T-helper 9 cell (primary cell): ENCODE measurements around the gene TENT4B.
"Not testable (repeated sequence)": the region's sequence is repeated elsewhere in the genome, so short reads cannot be mapped to it uniquely, and the experiment has no call there.

Experiments used
- DNase-seq: peaks from one replicate; pipeline ENCODE4 v3.0.0-alpha.2; 2020

The TENT4B gene

DNA sequence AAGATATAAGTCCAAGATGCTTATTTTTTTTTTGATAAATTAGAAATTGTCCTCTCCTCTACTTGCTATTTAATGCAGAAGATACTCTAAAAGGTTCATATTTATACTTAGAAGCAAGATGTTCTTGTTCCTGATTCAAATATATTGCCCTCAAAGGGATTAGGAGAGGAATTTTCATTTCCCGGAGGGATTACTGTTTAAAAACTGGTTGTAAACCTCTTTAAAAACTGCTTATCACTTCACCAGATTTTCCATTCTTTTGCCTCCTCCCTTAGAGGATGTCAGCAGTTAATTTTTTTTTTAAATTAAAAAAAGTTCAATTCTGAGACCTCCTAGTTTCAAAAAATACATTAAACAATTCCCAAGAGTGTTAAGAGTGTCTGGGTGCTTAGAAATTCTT is 2.8 kb downstream of the TENT4B start:
- no peak for DNase-seq

DNA sequence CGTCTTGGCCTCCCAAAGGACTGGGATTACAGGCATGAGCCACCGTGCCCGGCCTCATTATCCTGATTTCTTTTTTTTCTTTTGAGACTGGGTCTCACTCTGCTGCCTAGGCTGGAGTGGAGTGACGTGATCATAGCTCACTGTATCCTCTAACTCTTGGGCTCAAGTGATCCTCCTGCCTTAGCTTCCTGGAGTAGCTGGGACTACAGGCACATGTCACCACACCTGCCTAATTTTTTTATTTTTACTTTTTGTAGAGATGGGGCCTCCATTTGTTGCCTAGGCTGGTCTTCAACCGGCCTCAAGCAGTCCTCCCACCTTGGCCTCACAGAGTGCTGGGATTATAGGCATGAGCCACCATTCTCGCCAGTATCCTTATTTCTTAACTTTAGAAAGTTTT is 3.5 kb downstream of the TENT4B start:
- DNase-seq: no peak

DNA sequence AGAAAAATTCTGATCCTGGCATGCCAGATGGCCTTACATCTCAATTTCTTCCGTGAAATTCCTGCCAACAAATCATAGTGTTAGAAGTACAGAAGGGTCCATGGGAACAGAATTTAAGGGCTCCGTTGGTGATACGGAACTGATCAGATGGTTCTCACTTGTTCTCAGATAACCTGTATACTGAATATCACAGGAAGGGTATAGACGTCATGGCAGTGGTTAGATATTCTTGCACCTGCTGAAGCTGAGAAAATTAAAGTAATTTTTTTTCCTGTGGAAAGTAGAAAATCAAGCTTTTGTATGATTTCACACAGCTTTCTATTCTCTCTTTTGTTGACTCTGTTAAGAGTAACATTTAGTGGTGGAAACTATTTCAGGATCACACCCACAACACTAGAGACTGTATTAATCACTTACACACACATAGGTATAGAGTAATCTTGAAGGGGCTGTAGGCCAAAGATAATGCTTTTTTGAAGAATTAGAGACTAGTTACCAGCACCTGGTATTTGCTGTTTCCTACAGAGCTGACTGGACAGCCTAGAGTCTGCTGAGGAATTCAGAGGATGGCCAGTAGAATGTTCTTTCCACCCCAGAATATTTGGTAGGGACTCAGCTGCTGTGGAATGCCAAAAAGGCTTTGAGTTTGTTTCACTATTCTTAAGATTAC is 7.5 kb downstream of the TENT4B start:
- DNase-seq: no peak

DNA sequence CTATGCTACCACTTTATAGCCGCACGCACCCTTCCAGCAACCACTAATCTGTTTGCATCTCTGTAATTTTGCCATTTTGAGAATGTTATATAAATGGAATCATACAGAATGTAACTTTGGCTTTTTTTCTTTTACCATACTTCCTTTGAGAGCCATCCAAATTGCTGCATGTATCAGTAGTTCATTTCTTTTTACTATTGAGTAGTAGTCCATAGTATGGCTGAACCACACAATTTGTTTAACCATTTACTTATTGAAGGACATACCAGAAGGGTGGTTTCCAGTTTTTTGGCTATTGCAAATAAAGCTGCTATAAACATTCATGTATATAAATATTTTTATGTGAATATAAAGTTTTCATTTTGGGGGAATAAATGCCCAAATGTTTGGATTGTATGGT is 8.8 kb downstream of the TENT4B start:
- no peak for DNase-seq

DNA sequence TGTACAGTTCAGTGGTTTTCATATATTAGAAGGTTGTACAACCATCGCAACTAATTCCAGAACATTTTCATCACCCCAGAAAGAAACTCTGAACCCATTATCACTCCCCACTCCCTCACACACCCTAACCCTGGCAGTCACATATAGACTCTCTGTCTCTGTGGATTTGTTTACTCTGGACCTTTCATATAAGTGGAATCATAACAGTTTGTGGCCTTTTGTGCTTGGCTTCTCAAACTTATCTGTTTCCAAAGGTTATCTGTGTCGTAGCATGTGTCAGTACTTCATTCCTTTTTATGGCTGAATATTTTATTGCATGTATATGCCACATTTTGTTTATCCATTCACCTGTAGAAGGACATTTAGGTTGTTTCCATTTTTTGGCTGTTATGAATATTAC is 12.4 kb downstream of the TENT4B start:
- DNase-seq: no peak

DNA sequence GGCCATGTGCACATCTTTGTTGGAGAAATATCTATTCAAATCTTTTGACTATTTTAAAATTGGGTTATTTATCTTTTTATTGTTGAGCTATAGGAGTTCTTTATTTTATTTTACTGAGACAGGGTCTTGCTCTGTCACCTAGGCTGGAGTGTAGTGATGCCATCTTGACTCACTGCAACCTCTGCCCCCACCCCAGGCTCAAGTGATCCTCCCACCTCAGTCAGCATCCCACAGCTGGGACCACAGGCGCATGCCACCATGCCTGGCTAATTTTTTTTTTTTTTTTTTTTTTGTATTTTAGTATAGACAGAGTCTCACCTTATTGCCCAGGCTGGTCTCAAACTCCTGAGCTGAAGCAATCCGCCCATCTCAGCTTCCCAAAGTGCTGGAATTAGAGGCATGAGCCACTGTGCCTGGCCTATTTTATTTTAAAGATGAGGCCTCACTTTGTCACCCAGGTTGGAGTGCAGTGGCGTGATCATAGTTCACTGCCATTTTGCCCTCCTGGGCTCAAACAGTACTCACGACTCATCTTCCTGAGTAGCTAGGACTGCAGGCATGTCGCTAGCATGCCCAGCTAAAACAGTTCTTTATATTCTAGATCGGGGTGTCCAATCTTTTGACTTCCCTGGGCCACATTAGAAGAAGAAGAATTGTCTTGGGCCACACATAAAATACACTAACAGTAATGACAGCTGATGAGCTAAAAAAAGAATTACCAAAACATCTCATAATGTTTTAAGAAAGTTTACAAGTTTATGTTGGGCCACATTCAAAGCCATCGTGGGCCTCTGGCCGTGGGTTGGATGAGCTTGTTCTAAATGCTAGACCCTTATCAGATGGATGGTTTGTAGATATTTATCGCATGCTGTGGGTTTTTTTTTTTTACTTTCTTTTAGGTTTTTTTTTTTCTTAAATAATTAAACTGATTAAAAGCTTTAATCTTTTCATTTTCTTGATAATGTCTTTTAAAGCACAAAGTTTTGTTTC is 13.7 kb downstream of the TENT4B start:
- DNase-seq: no peak

DNA sequence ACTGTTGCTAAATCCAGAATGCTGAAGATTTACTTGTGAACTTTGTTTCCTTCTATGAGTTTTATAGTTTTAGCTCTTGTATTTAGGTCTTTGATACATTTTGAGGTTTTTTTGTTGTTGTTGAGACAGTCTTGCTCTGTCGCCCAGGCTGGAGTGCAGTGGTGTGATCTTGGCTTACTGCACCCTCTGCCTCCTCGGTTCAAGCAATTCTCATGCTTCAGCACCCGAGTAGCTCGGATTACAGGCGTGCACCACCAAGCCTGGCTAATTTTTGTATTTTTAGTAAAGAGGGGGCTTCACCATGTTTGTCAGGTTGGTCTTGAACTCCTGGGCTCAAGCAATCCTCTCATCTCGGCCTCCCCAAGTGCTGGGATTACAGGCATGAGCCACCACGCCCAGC is 14.4 kb downstream of the TENT4B start:
- DNase-seq: no peak

GRCh38 chr16:50169555-50170096 is 16.5 kb downstream of the TENT4B start:
- DNase-seq: no peak

- not testable (repeated sequence) for DNase-seq
These were observed 18.7 kb downstream of the TENT4B start for GRCh38 chr16:50171773-50172172.

GRCh38 chr16:50172195-50172922 is 19.3 kb downstream of the TENT4B start:
- DNase-seq: no peak

GRCh38 chr16:50173316-50173715 is 20.2 kb downstream of the TENT4B start:
- DNase-seq: no peak

DNA sequence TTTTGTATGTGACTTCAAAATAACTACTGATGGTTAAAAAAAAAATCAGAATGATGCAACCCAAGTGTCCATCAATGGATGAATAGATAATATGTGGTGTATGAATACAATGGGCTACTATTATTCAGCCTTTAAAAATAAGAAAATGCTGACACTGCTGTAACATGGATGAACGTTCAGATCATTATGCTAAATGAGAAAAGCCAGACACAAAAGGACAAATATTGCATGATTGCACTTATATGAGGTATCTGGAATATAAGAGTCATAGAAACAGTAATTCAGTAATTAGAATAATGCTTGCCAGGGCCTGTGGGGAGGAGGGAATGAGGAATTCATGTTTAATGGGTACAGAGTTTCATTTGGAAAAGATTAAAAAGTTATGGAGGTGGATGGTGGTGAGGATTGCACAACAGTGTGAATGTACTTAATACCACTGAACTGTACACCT is 25.4 kb downstream of the TENT4B start:
- no peak for DNase-seq

- no peak for DNase-seq
These were observed 29.3 kb downstream of the TENT4B start for GRCh38 chr16:50182441-50182840.

GRCh38 chr16:50183316-50183715 is 30.2 kb downstream of the TENT4B start:
- DNase-seq: no peak

DNA sequence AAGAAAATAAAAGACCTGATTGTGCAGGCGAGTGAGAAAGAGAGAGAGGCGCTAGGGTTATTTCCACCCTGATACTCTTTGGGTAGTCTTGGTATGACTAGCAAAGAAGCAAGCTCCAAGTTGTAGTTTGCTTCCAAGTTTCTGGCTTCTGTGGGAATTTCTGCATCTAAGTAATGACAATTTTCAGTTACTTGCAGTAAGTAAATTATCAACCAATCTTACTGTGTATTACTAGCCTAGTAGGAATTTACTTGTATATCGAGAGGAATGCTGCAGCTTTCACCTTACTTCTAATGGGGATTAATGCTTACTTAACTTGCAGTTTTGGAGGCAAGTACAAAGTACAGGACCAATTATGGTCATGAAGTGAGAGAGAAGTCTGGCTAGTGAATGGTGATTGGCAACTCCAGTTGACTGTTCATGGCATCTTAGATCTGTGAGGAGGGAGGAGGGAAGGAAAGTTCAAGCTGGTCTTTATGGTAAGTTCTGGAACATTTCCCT is 31.9 kb downstream of the TENT4B start:
- DNase-seq: no peak

DNA sequence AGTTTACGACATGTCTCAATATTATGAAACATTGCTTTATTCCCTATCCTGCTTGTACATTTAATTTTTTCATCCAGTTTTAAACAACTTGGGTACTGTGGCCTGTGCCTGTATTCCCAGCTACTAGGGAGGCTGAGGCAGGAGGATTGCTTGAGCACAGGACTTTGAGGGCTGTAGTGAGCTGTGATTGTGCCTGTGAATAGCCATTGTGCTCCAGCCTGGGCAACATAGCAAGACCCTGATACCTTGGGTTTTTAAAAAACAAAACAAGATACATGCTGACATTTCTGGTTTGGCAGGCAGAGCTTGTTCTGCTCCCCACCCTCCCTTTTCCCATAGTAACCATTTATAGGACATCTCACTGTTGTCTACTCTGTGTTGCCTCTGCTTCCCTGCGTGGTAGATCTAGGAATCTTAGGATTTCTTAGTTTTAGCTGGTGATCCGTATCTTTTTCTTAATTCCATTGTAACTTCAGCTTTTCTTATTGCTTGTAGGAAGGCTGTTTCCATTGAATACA is 35.6 kb downstream of the TENT4B start:
- DNase-seq: no peak

DNA sequence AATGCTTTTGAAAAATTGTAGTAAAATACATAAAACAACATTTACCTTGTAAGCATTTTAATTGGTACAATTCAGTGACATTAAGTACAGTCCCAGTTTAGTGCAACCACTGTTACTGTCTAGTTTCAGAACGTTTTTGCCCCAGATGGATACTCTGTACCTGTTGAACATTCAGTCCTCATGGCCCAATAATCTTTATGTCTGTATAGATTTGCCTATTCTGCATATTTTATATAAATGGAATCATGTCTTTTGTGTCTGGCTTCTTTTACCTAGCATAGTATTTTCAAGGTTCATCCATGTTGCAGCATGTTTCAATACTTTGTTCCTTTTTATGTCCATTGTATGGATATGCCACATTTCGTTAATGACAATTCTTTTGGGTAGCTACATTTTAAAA is 37.2 kb downstream of the TENT4B start:
- DNase-seq: no peak

DNA sequence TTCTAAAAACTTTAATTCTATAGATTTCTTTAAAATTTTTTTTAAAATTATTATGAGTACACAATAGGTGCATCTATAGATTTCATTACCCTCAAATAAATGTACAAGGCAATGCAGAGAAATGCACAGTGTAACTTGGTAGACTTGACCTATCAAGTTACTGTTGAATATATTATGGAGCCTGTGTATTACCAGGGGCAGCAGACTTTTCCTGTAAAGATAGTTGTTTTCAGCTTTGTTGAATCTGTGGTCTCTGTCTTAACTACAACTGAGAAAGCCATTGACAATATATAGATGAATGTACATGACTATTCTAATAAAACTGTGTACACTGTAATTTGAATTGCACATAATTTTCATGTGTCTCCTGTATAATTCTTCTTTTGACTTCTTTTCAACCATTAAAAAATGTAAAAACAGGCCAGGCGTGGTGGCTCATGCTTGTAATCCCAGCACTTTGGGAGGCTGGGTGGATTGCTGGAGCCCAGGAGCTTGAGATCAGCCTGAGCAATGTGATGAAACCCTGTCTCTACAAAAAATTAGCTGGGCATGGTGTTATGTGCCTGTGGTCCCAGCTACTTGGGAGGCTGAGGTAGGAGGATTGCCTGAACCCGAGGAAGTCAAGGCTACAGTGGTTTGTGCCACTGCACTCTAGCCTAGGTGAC is 39.4 kb downstream of the TENT4B start:
- DNase-seq: no peak

DNA sequence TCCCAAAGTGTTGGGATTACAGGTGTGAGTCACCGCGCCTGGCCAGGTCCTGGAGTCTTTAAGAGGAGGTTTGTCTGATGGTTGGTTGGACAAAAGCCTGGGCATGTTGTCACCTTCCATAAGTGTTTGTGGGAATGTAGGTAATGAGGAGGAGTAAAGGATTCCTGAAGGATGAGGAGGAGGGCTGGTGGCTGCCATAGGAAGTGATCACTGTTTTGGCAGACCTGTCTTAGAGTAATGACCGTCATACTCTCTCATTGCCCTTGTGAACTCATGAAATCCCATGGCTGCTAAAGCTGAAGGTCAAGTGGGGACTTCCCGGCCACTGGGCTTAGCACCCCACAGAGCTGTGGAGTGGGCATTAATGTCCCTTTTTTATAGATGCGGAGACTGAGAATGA is 40.5 kb downstream of the TENT4B start:
- DNase-seq: no peak

DNA sequence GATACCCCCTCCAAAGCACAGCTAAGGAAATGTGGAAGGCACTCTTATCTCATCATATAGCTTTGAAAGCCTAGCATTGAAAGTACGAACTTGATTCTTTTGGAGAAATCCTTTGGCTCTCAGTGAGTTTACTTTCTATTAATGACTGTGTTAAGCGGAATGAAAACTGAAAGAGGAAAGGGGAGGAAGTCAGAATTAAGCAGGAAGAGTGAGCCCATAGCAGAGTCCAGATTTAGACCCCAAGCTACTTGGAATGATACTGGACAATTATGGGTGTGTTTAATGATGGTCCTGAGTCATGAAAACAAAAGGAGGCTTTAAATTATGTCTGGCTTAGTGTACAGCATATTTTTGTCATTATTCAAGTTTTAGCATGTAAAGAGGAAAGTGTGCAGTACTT is 42.2 kb downstream of the TENT4B start:
- DNase-seq: no peak

- DNase-seq: no peak
These were observed 42.6 kb downstream of the TENT4B start for GRCh38 chr16:50195756-50196155.

- DNase-seq: no peak
These were observed 44.5 kb downstream of the TENT4B start for GRCh38 chr16:50197582-50197981.
